ENCODE measurements around the gene TNFAIP1.

The TNFAIP1 gene

DNA sequence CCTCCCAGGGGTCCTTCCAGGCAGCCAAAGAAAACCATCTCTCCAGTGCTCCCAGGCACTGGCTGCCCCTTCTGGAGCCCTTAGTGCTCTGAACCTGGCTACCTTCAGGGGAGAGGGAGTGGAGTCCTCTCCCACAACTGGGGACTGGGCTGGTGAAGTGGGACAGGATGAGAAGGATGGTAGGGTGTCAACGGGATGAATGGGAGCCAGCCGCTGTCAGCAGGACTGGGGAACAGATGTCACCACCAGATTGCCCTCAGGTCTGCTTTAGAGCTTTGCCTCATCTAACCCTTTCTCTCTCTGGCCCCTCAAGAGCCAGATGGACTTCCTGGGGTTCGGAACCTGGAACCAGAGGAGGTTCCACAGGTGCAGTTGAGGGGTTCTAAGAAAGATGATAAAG, 29.9 kb downstream of the TNFAIP1 start:
- H3K9me3 ChIP-seq (ENCODE audit: insufficient read depth, low read depth, low read length) = no peaks in the 10 kb centered on the region

DNA sequence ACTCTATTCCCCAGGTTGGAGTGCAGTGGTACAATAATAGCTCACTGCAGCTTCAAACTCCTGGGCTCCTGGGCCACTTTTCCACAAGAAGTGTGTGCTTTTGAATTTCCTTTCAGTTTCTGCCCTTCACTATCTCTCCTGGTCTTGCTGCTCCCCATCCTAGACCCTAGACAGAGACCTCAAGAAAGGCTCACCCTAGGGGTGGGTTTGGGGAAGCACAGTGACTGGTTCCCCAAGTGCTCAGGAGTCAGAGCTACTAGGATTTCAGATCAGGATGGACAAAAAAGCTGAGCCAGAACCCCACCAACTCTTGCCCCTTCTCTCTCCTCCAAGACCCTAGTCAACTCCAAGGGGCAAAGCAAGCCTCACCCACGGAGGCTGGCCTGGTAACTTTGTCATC, 31.0 kb downstream of the TNFAIP1 start:
- H2AFZ ChIP-seq (ENCODE audit: low read length) = no peak overlapping the region
- no peaks in the 10 kb centered on the region for H4K20me1 ChIP-seq (ENCODE audit: insufficient read depth, low read length, poor library complexity, severe bottlenecking)
- no peak overlapping the region for H3K4me2 ChIP-seq (ENCODE audit: low read depth, low read length, poor library complexity, severe bottlenecking)
- H3K27me3 ChIP-seq (ENCODE audit: insufficient read depth, low read length, poor library complexity, severe bottlenecking) = no peaks in the 10 kb centered on the region
- H3F3A ChIP-seq (ENCODE audit: low read depth) = 0 out of 2 replicates have a peak, but pooled peaks cover 2% of the 10 kb centered on the region
- H3K9ac ChIP-seq (ENCODE audit: low read depth, low read length, poor library complexity, severe bottlenecking) = no peak overlapping the region
- no peak overlapping the region for H3K4me3 ChIP-seq (ENCODE audit: low read length, poor library complexity, severe bottlenecking)
- no peaks in the 10 kb centered on the region for H3K79me2 ChIP-seq (ENCODE audit: insufficient read depth, low read length)
- H3K4me1 ChIP-seq (ENCODE audit: insufficient read depth, low read length, poor library complexity, severe bottlenecking) = no peaks in the 10 kb centered on the region
- H3K9me3 ChIP-seq (ENCODE audit: insufficient read depth, low read depth, low read length) = no peaks in the 10 kb centered on the region
- H3K36me3 ChIP-seq (ENCODE audit: insufficient read depth, low read length) = peaks cover 2% of the 10 kb centered on the region; the same call in 1 of the 2 replicates
- TF ChIP-seq EZH2phosphoT487 (IDR thresholded peaks at IDR 0.05; ENCODE audit: borderline replicate concordance) = no peak
- TF ChIP-seq, protein P1, sequence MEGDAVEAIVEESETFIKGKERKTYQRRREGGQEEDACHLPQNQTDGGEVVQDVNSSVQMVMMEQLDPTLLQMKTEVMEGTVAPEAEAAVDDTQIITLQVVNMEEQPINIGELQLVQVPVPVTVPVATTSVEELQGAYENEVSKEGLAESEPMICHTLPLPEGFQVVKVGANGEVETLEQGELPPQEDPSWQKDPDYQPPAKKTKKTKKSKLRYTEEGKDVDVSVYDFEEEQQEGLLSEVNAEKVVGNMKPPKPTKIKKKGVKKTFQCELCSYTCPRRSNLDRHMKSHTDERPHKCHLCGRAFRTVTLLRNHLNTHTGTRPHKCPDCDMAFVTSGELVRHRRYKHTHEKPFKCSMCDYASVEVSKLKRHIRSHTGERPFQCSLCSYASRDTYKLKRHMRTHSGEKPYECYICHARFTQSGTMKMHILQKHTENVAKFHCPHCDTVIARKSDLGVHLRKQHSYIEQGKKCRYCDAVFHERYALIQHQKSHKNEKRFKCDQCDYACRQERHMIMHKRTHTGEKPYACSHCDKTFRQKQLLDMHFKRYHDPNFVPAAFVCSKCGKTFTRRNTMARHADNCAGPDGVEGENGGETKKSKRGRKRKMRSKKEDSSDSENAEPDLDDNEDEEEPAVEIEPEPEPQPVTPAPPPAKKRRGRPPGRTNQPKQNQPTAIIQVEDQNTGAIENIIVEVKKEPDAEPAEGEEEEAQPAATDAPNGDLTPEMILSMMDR (conservative IDR thresholded peaks at IDR 0.05; ENCODE audit: low read length) = peak; percentile 31; the same call in 1 of the 2 replicates
- H3K9me2 ChIP-seq (replicated peaks; ENCODE audit: low read depth, low read length) = no peaks in the 10 kb centered on the region

More for the DNA sequence above, 29.9 kb downstream of the TNFAIP1 start:
- Histone ChIP-seq H3K9me2 (replicated peaks; ENCODE audit: low read depth, low read length) (no peaks in the 10 kb centered on the region), H3K4me1 (ENCODE audit: insufficient read depth, low read length, poor library complexity, severe bottlenecking) (no peaks in the 10 kb centered on the region), H3K4me3 (ENCODE audit: low read length, poor library complexity, severe bottlenecking) (no peak overlapping the region), H3K36me3 (ENCODE audit: insufficient read depth, low read length) (peaks cover 11% of the 10 kb centered on the region; the same call in 1 of the 2 replicates), H3K79me2 (ENCODE audit: insufficient read depth, low read length) (no peaks in the 10 kb centered on the region), H4K20me1 (ENCODE audit: insufficient read depth, low read length, poor library complexity, severe bottlenecking) (no peaks in the 10 kb centered on the region), H3K4me2 (ENCODE audit: low read depth, low read length, poor library complexity, severe bottlenecking) (no peak overlapping the region), H2AFZ (ENCODE audit: low read length) (no peak overlapping the region), H3F3A (ENCODE audit: low read depth) (0 out of 2 replicates have a peak, but pooled peaks cover under 1% of the 10 kb centered on the region), H3K27me3 (ENCODE audit: insufficient read depth, low read length, poor library complexity, severe bottlenecking) (no peaks in the 10 kb centered on the region), H3K9ac (ENCODE audit: low read depth, low read length, poor library complexity, severe bottlenecking) (no peak overlapping the region)
- TF ChIP-seq, protein P1 (conservative IDR thresholded peaks at IDR 0.05; ENCODE audit: low read length) = no peak
- no peak for TF ChIP-seq EZH2phosphoT487 (IDR thresholded peaks at IDR 0.05; ENCODE audit: borderline replicate concordance)

DNA sequence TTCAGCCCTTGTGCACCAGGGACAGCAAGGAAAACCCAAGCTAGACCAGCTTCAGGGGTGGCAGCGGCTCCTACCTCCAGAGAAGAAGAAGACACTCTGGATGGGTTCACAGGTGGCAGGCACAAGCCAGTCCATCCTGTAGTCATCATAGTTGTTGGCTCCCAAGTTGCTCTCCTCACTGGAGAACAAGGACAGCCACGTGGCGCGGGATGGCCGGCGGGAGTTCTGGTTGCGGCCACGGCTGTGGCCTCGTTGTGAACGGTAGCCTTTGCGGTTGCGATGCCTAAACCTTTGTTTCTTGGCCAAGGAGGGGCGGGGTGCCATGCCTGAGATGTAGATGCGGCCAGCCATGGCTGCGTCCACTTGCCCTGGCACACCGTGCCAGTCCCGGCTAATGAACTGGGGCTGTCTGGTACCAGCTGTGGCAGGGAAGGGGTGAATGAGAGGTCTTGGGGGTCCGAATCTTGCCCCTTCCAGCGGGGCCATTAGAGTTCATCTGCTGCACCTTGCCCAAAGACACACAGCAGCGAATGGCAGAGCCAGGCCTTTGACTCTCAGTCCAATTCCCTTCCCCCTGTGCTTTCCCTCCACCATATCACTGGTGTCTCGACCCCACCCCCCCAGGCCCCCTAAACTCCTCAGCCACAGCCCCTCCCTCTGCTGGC, 32.2 kb downstream of the TNFAIP1 start:
- H3K79me2 ChIP-seq (ENCODE audit: insufficient read depth, low read length) = no peaks in the 10 kb centered on the region
- no peaks in the 10 kb centered on the region for H3K9me3 ChIP-seq (ENCODE audit: insufficient read depth, low read depth, low read length)
- no peaks in the 10 kb centered on the region for H3K9me2 ChIP-seq (replicated peaks; ENCODE audit: low read depth, low read length)
- H3F3A ChIP-seq (ENCODE audit: low read depth) = 0 out of 2 replicates have a peak, but pooled peaks cover 2% of the 10 kb centered on the region
- no peak overlapping the region for H2AFZ ChIP-seq (ENCODE audit: low read length)
- H3K27me3 ChIP-seq (ENCODE audit: insufficient read depth, low read length, poor library complexity, severe bottlenecking) = no peaks in the 10 kb centered on the region
- H3K4me3 ChIP-seq (ENCODE audit: low read length, poor library complexity, severe bottlenecking) = no peak overlapping the region
- H3K9ac ChIP-seq (ENCODE audit: low read depth, low read length, poor library complexity, severe bottlenecking) = no peak overlapping the region
- TF ChIP-seq EZH2phosphoT487 (IDR thresholded peaks at IDR 0.05; ENCODE audit: borderline replicate concordance) = no peak
- TF ChIP-seq, protein P1 (conservative IDR thresholded peaks at IDR 0.05; ENCODE audit: low read length) = no peak
- no peaks in the 10 kb centered on the region for H3K4me1 ChIP-seq (ENCODE audit: insufficient read depth, low read length, poor library complexity, severe bottlenecking)
- H3K4me2 ChIP-seq (ENCODE audit: low read depth, low read length, poor library complexity, severe bottlenecking) = no peak overlapping the region
- H3K36me3 ChIP-seq (ENCODE audit: insufficient read depth, low read length) = no peaks in the 10 kb centered on the region
- no peaks in the 10 kb centered on the region for H4K20me1 ChIP-seq (ENCODE audit: insufficient read depth, low read length, poor library complexity, severe bottlenecking)
